ENCODE measurements around the gene CYTH1. TPM values are rescaled to one million over a fixed set of nuclear protein-coding genes. Genes with fewer than 3 reads are reported as not detected.

CYTH1 gene
- total RNA-seq, 6 experiments from 2014 or later: 7.7 to 15.3 (median 10.9) TPM

- Mint-ChIP-seq H3K4me1 (ENCODE audit: low read depth) (peaks cover 25% of the 10 kb centered on the region), H3K27ac (no peak overlapping the region), H3K9me3 (no peaks in the 10 kb centered on the region), H3K27me3 (ENCODE audit: insufficient read depth) (peaks cover 6% of the 10 kb centered on the region; the same call in 1 of the 2 replicates), H3K4me3 (no peak overlapping the region), H3K36me3 (ENCODE audit: low read depth) (peaks cover 60% of the 10 kb centered on the region)
- DNase-seq: no peak
- no peak for TF ChIP-seq CTCF (IDR thresholded peaks at IDR 0.05)
Measured at GRCh38 chr17:78794864-78795640, 13.0 kb upstream of the CYTH1 start.

GRCh38 chr17:78794399-78794798 lies 12.3 kb upstream of the CYTH1 start:
- Mint-ChIP-seq H3K4me1 (ENCODE audit: low read depth) (peaks cover 31% of the 10 kb centered on the region), H3K27ac (no peak overlapping the region)

GRCh38 chr17:78793968-78794367 lies 11.9 kb upstream of the CYTH1 start:
- Mint-ChIP-seq H3K27ac (no peak overlapping the region), H3K4me1 (ENCODE audit: low read depth) (peaks cover 34% of the 10 kb centered on the region), H3K4me3 (no peak overlapping the region), H3K9me3 (no peaks in the 10 kb centered on the region), H3K36me3 (ENCODE audit: low read depth) (peaks cover 49% of the 10 kb centered on the region), H3K27me3 (ENCODE audit: insufficient read depth) (peaks cover 6% of the 10 kb centered on the region)
- DNase-seq: no peak
- TF ChIP-seq CTCF (IDR thresholded peaks at IDR 0.05): no peak

More at GRCh38 chr17:78794399-78794798, 12.3 kb upstream of the CYTH1 start:
- Mint-ChIP-seq H3K4me3 (no peak overlapping the region), H3K36me3 (ENCODE audit: low read depth) (peaks cover 53% of the 10 kb centered on the region), H3K9me3 (no peaks in the 10 kb centered on the region), H3K27me3 (ENCODE audit: insufficient read depth) (peaks cover 6% of the 10 kb centered on the region)
- TF ChIP-seq CTCF (IDR thresholded peaks at IDR 0.05): no peak
- DNase-seq: no peak

- no peaks in the 10 kb centered on the region for H3K9me3 Mint-ChIP-seq
- H3K27me3 Mint-ChIP-seq (ENCODE audit: insufficient read depth): peaks cover 4% of the 10 kb centered on the region; the same call in 1 of the 2 replicates
- no peak overlapping the region for H3K27ac Mint-ChIP-seq
- peaks cover 30% of the 10 kb centered on the region for H3K4me1 Mint-ChIP-seq (ENCODE audit: low read depth)
- H3K36me3 Mint-ChIP-seq (ENCODE audit: low read depth): peaks cover 44% of the 10 kb centered on the region
- no peak for DNase-seq
- no peak for TF ChIP-seq CTCF (IDR thresholded peaks at IDR 0.05)
- no peak overlapping the region for H3K4me3 Mint-ChIP-seq
Measured at GRCh38 chr17:78793415-78793814, 11.3 kb upstream of the CYTH1 start.

- TF ChIP-seq CTCF (IDR thresholded peaks at IDR 0.05): no peak; the same call in 1 of the 2 replicates
- no peak overlapping the region for H3K4me3 Mint-ChIP-seq
- H3K36me3 Mint-ChIP-seq (ENCODE audit: low read depth): peaks cover 41% of the 10 kb centered on the region
- H3K27me3 Mint-ChIP-seq (ENCODE audit: insufficient read depth): peaks cover 4% of the 10 kb centered on the region; the same call in 1 of the 2 replicates
- H3K27ac Mint-ChIP-seq: peak overlapping the region; percentile 51
- H3K4me1 Mint-ChIP-seq (ENCODE audit: low read depth): peaks cover 35% of the 10 kb centered on the region
- no peak for DNase-seq
- no peaks in the 10 kb centered on the region for H3K9me3 Mint-ChIP-seq
Measured at GRCh38 chr17:78791840-78792709, 10.0 kb upstream of the CYTH1 start.
